Transverse colon (tissue), 4 donors: Measurements from ENCODE around the gene FYB2. TPM values are rescaled to one million over a fixed set of nuclear protein-coding genes. Genes with fewer than 3 reads are reported as not detected.
A peak's percentile ranks its signal among the peaks of the same experiment; 100 is the strongest.

ENCODE experiments used
- DNase-seq: peaks from one replicate; pipeline ENCODE4 v3.0.0-alpha.2; 2019
- H3K27ac ChIP-seq, 4 donors: fragments of 200-600 bp; sonication (generic); 2 replicates each; pipeline ENCODE4 v1.5.1; 2016 to 2018; ENCODE audit warnings: inconsistent platforms in 4 of 4
- H3K27me3 ChIP-seq: fragments of 200-600 bp; sonication (generic); 2 replicates; pipeline ENCODE4 v1.5.1; 2017; ENCODE audit warnings: inconsistent platforms
- H3K36me3 ChIP-seq, 4 donors: fragments of 200-600 bp; sonication (generic); 2 replicates each; pipeline ENCODE4 v1.5.1; 2017 to 2019; ENCODE audit warnings: inconsistent platforms in 4 of 4
- H3K4me1 ChIP-seq, 4 donors: fragments of 200-600 bp; sonication (generic); 2 replicates each; pipeline ENCODE4 v1.5.1; 2017 to 2020; ENCODE audit warnings: inconsistent platforms in 4 of 4
- H3K4me3 ChIP-seq, 4 donors: fragments of 200-600 bp; sonication (generic); 1 replicate in 1 of 4; 2 replicates in 3 of 4; pipeline versions ENCODE4 v1.5.1 to v1.6.1; 2017 to 2019; ENCODE audit warnings: inconsistent platforms in 4 of 4
- H3K9me3 ChIP-seq, 2 donors: fragments of 200-600 bp; sonication (generic); 2 replicates each; pipeline ENCODE4 v1.5.1; 2017 to 2019; ENCODE audit warnings: inconsistent platforms in 2 of 2
- EP300 ChIP-seq: sonication (generic); formaldehyde crosslinking; IDR thresholded peaks from one replicate; pipeline ENCODE4 v1.6.1; 2017; ENCODE audit warnings: antibody characterized with exemption, low read depth
- POLR2A ChIP-seq: fragments of 450-650 bp; IDR thresholded peaks from one replicate; pipeline ENCODE4 v1.6.1; 2016; ENCODE audit warnings: antibody characterized with exemption, mild to moderate bottlenecking, moderate library complexity
- POLR2AphosphoS5 ChIP-seq, 3 donors: sonication (generic); formaldehyde crosslinking; IDR thresholded peaks; one replicate each; pipeline ENCODE4 v1.6.1; 2016; ENCODE audit warnings: antibody characterized with exemption in 3 of 3
- WGBS, 2 donors: methylation state at CpG; one replicate each; pipeline ENCODE4 v1.1.5; 2018; ENCODE audit warnings: low coverage in 1 of 2; 5-methylcytosine and 5-hydroxymethylcytosine counted together
- in situ Hi-C, 4 donors: fragments of 200-750 bp; cut with MboI; loops; one replicate each; pipeline versions ENCODE4 v1.15.0 to v1.15.1; 2017; ENCODE audit warnings: low sequenced_read_pairs in 3 of 4, low pct_ligation_motif_present in 1 of 4, low pct_unique_long_range_greater_than_20kb in 1 of 4
- intact Hi-C: fragments of 100-400 bp; cut with DNase I; formaldehyde crosslinking; loops from one replicate; pipeline ENCODE4 v1.15.1; 2023; ENCODE audit warnings: low total_unique reads
- total RNA-seq, 4 donors: library from RNA; depleted of rRNA; stranded (reverse); fragments of >200 nt; gene quantifications; one replicate each; pipeline ENCODE4 v1.1.0, GENCODE V29; 2016
- TF ChIP-seq, protein P1 (sequence below), 5 experiments: fragments of 200-600 bp in 3 of 5; fragments of 450-650 bp in 2 of 5; sonication (generic) in 3 of 5; IDR thresholded peaks; 1 replicate in 2 of 5; 2 replicates in 3 of 5; pipeline ENCODE4 v1.5.1; 2016 to 2017; ENCODE audit warnings: antibody characterized with exemption in 5 of 5, inconsistent platforms in 3 of 5, mild to moderate bottlenecking in 2 of 5, moderate library complexity in 1 of 5

Gene FYB2
- total RNA-seq, 4 donors from 2014 or later = 2.4 to 7.1 (median 5.6) TPM

DNA sequence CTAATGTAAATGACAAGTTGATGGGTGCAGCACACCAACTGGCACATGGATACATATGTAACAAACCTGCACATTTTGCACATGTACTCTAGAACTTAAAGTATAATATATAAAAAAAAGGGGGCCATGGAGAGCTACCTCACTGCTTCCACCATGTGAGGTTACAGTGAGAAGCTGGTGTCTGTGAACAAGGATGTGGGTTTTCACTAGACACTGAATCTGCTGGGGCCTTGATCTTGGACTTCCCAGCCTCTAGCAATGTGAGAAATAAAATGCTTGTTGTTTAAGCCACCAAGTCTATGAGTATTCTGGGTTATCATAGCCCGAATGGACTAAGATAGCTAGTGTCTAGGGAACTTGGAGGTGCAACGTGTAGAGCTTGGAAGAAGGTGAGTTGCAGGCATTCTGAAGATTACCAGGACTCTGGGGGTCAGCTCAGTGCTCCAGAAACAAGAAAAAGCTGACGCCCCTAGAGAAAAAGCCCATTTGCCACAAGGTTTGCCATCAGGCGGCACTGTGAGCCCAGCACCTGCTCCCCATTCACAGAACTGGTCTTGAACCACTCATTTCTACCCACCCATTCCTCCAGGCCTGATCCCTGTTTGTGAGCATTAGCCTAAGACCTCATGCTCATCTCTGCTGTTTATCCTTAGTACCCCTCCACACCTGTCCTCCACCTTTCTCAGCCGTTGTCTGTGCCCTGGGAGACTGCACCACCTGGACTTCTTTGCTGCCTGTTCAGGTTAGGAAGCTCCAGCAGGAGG is 15.1 kb upstream of the FYB2 start:
- TF ChIP-seq, protein P1, sequence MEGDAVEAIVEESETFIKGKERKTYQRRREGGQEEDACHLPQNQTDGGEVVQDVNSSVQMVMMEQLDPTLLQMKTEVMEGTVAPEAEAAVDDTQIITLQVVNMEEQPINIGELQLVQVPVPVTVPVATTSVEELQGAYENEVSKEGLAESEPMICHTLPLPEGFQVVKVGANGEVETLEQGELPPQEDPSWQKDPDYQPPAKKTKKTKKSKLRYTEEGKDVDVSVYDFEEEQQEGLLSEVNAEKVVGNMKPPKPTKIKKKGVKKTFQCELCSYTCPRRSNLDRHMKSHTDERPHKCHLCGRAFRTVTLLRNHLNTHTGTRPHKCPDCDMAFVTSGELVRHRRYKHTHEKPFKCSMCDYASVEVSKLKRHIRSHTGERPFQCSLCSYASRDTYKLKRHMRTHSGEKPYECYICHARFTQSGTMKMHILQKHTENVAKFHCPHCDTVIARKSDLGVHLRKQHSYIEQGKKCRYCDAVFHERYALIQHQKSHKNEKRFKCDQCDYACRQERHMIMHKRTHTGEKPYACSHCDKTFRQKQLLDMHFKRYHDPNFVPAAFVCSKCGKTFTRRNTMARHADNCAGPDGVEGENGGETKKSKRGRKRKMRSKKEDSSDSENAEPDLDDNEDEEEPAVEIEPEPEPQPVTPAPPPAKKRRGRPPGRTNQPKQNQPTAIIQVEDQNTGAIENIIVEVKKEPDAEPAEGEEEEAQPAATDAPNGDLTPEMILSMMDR (IDR thresholded peaks at IDR 0.05) = no peak
- TF ChIP-seq EP300 (no peak), POLR2A (no peak)
- Histone ChIP-seq H3K27me3 (peaks cover 13% of the 10 kb centered on the region), H3K9me3 (no peaks in the 10 kb centered on the region), H3K36me3 (no peaks in the 10 kb centered on the region), H3K27ac (no peak overlapping the region), H3K4me3 (no peak overlapping the region), H3K4me1 (no peaks in the 10 kb centered on the region)
- in situ Hi-C loops = loop anchor here in 3 of 4 donors (25.0 kb wide), 2 partner anchors 1203 to 1328 kb away; no protein-coding TSS in a partner anchor
- DNase-seq = no peak
- WGBS, 2 donors = 76 to 87% methylated on average over 4 to 5 of the region's 5 CpGs
- intact Hi-C loops = loop anchor here (10.0 kb wide), 1 partner anchor 1210 kb away; no protein-coding TSS in a partner anchor

DNA sequence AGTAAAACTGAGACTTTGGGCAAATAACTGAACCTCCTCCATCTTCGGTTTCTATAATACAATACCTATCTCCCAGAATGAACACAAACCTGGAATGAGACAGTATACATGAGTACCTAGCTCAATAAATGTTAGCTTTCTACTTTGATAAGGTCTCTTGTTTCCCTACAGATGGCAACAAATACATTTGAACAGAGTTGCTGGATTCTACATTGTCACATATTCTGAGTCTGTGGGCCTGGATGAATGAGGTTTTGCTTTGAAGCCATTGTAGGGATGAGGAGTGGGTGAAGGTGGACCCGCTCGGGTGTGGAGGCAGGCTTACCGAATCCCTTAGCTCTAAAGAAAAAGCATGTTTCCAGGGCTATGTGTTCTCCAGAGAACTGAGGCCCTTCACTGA is 13.9 kb upstream of the FYB2 start:
- Histone ChIP-seq H3K9me3 (no peaks in the 10 kb centered on the region), H3K27me3 (peaks cover 13% of the 10 kb centered on the region), H3K4me3 (no peak overlapping the region), H3K36me3 (no peaks in the 10 kb centered on the region), H3K4me1 (no peaks in the 10 kb centered on the region), H3K27ac (no peak overlapping the region)
- WGBS, 2 donors = 78 to 94% methylated on average over 1 to 4 of the region's 4 CpGs
- TF ChIP-seq POLR2A = no peak
- TF ChIP-seq, protein P1 (IDR thresholded peaks at IDR 0.05) = no peak
- TF ChIP-seq EP300 = no peak
- no peak for TF ChIP-seq POLR2AphosphoS5 (IDR thresholded peaks at IDR 0.05)
- no peak for DNase-seq
- intact Hi-C loops = loop anchor here (10.0 kb wide), 1 partner anchor 1212 kb away; no protein-coding TSS in a partner anchor
- in situ Hi-C loops = loop anchor here in 3 of 4 donors (25.0 kb wide), 2 partner anchors 1204 to 1329 kb away; no protein-coding TSS in a partner anchor

DNA sequence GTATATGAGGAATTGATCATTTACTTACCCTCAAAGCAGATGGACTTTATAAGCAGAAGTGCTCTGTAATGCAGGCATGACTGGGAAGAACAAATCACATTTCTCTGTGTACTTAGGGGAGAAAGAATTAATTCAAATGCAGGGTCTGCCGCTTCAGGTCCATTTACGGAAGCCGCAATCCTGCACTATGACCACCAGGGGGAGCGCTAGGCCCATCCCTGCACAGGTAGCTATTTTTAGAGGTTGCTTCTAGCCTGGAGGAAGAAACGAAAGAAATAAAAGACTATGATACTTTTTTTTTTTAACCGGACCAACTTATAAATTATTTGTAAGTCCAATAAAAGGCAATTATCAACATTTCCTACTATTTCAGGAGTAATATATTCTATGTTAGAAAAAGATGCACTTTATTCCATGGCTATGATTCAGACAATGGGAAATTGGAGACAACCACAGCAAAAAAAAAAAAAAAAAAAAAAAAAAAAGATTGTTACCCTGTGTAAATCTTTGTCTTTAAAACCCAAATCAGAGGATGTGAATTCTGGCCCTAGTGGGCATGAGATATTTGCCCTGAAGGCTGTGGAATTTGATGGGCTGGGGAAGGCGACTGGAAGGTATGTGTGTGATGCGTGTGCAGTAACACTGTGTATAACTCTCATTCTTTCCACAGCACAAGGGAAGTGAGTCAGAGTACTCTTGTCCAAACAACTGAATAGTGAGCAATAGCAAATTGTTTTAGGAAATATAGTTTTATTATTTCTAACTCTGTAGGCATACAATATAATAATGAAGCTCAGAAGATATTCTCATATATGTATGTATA is 12.9 kb upstream of the FYB2 start:
- no peak overlapping the region for H3K4me3 ChIP-seq
- H3K4me1 ChIP-seq = no peaks in the 10 kb centered on the region
- in situ Hi-C loops (loop anchor here in 3 of 4 donors (25.0 kb wide), 2 partner anchors 1205 to 1330 kb away; no protein-coding TSS in a partner anchor), intact Hi-C loops (loop anchor here (10.0 kb wide), 1 partner anchor 1213 kb away; no protein-coding TSS in a partner anchor)
- no peaks in the 10 kb centered on the region for H3K36me3 ChIP-seq
- H3K27me3 ChIP-seq = peaks cover 16% of the 10 kb centered on the region
- WGBS, 2 donors = 18 to 20% methylated on average over 8 of the region's 8 CpGs
- peak; percentile 61 for DNase-seq
- no peaks in the 10 kb centered on the region for H3K9me3 ChIP-seq
- H3K27ac ChIP-seq = no peak overlapping the region
- peak in 2 of 3 donors; percentile 31 to 66 for TF ChIP-seq POLR2AphosphoS5 (IDR thresholded peaks at IDR 0.05)
- TF ChIP-seq, protein P1 (IDR thresholded peaks at IDR 0.05) = peak; percentile 87 to 97 (median 97)
- TF ChIP-seq EP300 = no peak
- TF ChIP-seq POLR2A = no peak

DNA sequence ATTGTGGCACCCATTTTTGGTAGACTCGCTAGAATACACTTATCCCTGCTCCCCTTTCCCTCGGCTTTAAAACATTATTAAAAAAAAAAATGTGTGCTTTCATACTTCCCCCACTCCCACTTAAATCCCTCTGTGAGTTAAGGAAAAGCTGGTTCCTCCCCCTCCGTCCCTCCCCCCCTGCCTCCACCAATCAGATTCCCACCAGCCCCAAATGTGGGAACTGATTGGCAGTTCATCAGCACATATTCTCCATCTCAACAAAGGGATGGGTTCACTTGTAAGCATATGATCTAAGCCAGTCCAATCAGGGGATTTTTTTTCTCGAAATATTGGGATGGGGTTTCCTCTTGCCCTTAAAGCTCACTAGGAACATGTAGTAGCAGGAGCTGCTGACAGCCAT is 10.8 kb upstream of the FYB2 start:
- in situ Hi-C loops = loop anchor here in 3 of 4 donors (25.0 kb wide), 2 partner anchors 1207 to 1332 kb away; no protein-coding TSS in a partner anchor
- intact Hi-C loops = loop anchor here (10.0 kb wide), 1 partner anchor 1215 kb away; no protein-coding TSS in a partner anchor
- 76 to 87% methylated on average over 3 to 4 of the region's 4 CpGs for WGBS, 2 donors
- peaks cover 16% of the 10 kb centered on the region for H3K27me3 ChIP-seq
- H3K4me1 ChIP-seq = no peaks in the 10 kb centered on the region
- H3K4me3 ChIP-seq = no peak overlapping the region
- H3K27ac ChIP-seq = no peak overlapping the region
- DNase-seq = no peak
- no peaks in the 10 kb centered on the region for H3K9me3 ChIP-seq
- no peaks in the 10 kb centered on the region for H3K36me3 ChIP-seq
- no peak for TF ChIP-seq POLR2A
- TF ChIP-seq, protein P1 (IDR thresholded peaks at IDR 0.05) = no peak
